Caco-2 (cell line): ENCODE results near the gene WWC2. TPM values are rescaled to one million over a fixed set of nuclear protein-coding genes. Genes with fewer than 3 reads are reported as not detected.

Experiments
- BruUV-seq: library from RNA; stranded (reverse); fragments of 400-500 nt; replicated peaks from 2 replicates; lab custom pipeline; 2021; lab: Mats Ljungman, UMichigan
- CTCF ChIA-PET: fragments of 300-600 bp; sonication (Branson Sonifier 250); formaldehyde crosslinking; loops from one replicate; lab custom pipeline; 2022; ENCODE audit warnings: antibody characterized with exemption; lab: Charles Lee
- POLR2A ChIA-PET: fragments of 300-600 bp; sonication (Branson Sonifier 250); formaldehyde crosslinking; loops from one replicate; lab custom pipeline; 2022; ENCODE audit warnings: antibody characterized with exemption; lab: Charles Lee
- DNase-seq, 2 experiments: peaks; one replicate each; pipeline versions ENCODE4 v3.0.0 to v3.0.0-alpha.2; 2020 to 2022
- H3K27me3 ChIP-seq: replicated peaks from 2 replicates; pipeline ENCODE4 v1.6.0; 2011; ENCODE audit warnings: low read length; ENCODE audit not compliant: control insufficient read depth, insufficient read depth
- H3K36me3 ChIP-seq: 2 replicates; pipeline ENCODE4 v1.5.1; 2011; ENCODE audit warnings: low read length; ENCODE audit not compliant: control insufficient read depth, insufficient read depth
- H3K4me1 ChIP-seq: fragments of 250-450 bp; sonication (Bioruptor Pico); 2 replicates; pipeline ENCODE4 v1.5.1; 2020; ENCODE audit warnings: mild to moderate bottlenecking
- H3K4me3 ChIP-seq: 2 replicates; pipeline ENCODE4 v1.5.1; 2011; ENCODE audit warnings: low read depth, mild to moderate bottlenecking, control low read depth, low read length
- H3K9me3 ChIP-seq: fragments of 250-450 bp; sonication (Bioruptor Pico); 2 replicates; pipeline ENCODE4 v1.5.1; 2020; ENCODE audit warnings: mild to moderate bottlenecking, moderate library complexity
- H3K27ac Mint-ChIP-seq: one replicate; pipeline ENCODE4 v1.8.0; 2022; ENCODE audit warnings: mixed read lengths; ENCODE audit not compliant: unreplicated experiment
- H3K27me3 Mint-ChIP-seq: one replicate; pipeline ENCODE4 v1.8.0; 2022; ENCODE audit warnings: mixed read lengths; ENCODE audit not compliant: insufficient read depth, unreplicated experiment
- H3K36me3 Mint-ChIP-seq: one replicate; pipeline ENCODE4 v1.8.0; 2022; ENCODE audit warnings: mild to moderate bottlenecking, mixed read lengths; ENCODE audit not compliant: insufficient read depth, unreplicated experiment
- H3K4me1 Mint-ChIP-seq: one replicate; pipeline ENCODE4 v1.8.0; 2022; ENCODE audit warnings: low read depth, mixed read lengths; ENCODE audit not compliant: unreplicated experiment
- H3K4me3 Mint-ChIP-seq: one replicate; pipeline ENCODE4 v1.8.0; 2022; ENCODE audit warnings: mild to moderate bottlenecking, moderate library complexity, mixed read lengths; ENCODE audit not compliant: unreplicated experiment
- H3K9me3 Mint-ChIP-seq: one replicate; pipeline ENCODE4 v1.8.0; 2022; ENCODE audit warnings: mixed read lengths; ENCODE audit not compliant: unreplicated experiment
- intact Hi-C: fragments of 100-400 bp; cut with micrococcal nuclease; formaldehyde crosslinking; loops from one replicate; pipeline ENCODE4 v1.10.0; 2022; ENCODE audit not compliant: unreplicated experiment
- total RNA-seq: library from RNA; stranded (reverse); gene quantifications from 2 replicates; pipeline ENCODE4 v1.2.3, GENCODE V29; 2022
- TF ChIP-seq, protein P1 (sequence below), 2 experiments: fragments of 200-600 bp in 1 of 2; IDR thresholded peaks; 1 replicate in 1 of 2; 2 replicates in 1 of 2; pipeline versions ENCODE4 v1.5.1 to v1.8.0; 2011 to 2022; ENCODE audit warnings: antibody characterized with exemption in 1 of 2, control low read depth in 1 of 2, inconsistent platforms in 1 of 2, low read depth in 1 of 2, low read length in 1 of 2, mild to moderate bottlenecking in 1 of 2, moderate library complexity in 1 of 2; ENCODE audit not compliant: insufficient read depth in 1 of 2, severe bottlenecking in 1 of 2, unreplicated experiment in 1 of 2

The WWC2 gene
- total RNA-seq, 1 experiment from 2014 or later: 126 TPM

DNA sequence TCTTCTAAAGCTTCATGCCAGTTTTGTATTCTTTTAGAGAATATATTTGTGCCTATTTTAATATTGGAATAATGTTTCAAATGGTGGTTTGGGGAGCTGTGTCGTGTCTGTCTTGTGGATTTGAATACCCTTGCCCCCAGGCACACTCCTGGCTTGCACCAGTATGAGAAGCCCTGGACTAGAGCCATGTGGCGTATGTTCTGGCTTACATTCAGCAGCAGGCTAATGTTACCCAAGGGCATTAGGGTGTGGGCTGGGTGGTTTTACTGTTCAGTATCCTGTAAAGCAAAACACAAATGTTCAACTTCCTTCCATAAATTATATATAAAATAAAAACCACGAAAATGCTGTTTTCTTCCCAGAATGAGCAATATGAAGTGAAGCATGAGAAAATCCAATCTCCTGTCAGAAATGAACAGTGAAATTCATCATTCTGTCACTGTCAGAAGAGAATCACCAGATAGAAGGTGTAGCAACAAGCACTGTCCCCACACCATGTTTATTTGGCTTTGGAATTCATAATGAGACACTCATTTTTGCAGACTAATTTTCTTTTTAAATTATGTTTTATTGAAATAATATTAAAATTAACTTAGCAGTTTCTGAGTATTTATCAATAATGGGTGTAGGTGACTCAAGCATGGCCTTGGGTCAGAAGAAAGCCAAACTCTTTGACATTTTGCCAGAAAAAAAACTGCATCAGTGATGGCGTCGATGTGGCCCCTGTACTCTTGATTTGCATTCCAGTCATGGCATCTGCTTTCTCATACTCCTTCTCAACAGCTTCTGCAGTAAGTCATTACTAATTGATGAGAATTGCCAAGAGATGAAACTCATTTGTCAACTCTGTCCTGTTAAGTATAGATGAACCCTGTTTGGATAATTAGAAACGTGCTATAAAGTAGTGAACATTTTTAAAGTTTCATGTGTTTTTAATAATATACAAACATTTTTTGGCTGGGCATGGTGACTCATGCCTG, 43.8 kb downstream of the WWC2 start:
- TF ChIP-seq, protein P1, sequence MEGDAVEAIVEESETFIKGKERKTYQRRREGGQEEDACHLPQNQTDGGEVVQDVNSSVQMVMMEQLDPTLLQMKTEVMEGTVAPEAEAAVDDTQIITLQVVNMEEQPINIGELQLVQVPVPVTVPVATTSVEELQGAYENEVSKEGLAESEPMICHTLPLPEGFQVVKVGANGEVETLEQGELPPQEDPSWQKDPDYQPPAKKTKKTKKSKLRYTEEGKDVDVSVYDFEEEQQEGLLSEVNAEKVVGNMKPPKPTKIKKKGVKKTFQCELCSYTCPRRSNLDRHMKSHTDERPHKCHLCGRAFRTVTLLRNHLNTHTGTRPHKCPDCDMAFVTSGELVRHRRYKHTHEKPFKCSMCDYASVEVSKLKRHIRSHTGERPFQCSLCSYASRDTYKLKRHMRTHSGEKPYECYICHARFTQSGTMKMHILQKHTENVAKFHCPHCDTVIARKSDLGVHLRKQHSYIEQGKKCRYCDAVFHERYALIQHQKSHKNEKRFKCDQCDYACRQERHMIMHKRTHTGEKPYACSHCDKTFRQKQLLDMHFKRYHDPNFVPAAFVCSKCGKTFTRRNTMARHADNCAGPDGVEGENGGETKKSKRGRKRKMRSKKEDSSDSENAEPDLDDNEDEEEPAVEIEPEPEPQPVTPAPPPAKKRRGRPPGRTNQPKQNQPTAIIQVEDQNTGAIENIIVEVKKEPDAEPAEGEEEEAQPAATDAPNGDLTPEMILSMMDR (IDR thresholded peaks at IDR 0.05; ENCODE audit: insufficient read depth in 1 of 2, low read depth in 1 of 2, low read length in 1 of 2, severe bottlenecking in 1 of 2, unreplicated experiment in 1 of 2): no peak
- no TSS peak for BruUV-seq
- H3K4me3 Mint-ChIP-seq: no peak overlapping the region
- CTCF ChIA-PET: no interaction called here
- POLR2A ChIA-PET: no interaction called here
- H3K4me1 ChIP-seq: peaks cover 26% of the 10 kb centered on the region
- intact Hi-C loops: loop anchor here (1.0 to 5.0 kb wide), 2 partner anchors 69 to 206 kb away; no protein-coding TSS in a partner anchor
- no peak overlapping the region for H3K4me3 ChIP-seq
- H3K36me3 Mint-ChIP-seq: peaks cover 6% of the 10 kb centered on the region
- H3K9me3 Mint-ChIP-seq: no peaks in the 10 kb centered on the region
- peaks cover 20% of the 10 kb centered on the region for H3K4me1 Mint-ChIP-seq
- no peaks in the 10 kb centered on the region for H3K27me3 Mint-ChIP-seq
- no peaks in the 10 kb centered on the region for H3K27me3 ChIP-seq
- H3K9me3 ChIP-seq: 0 out of 2 replicates have a peak, but pooled peaks cover 2% of the 10 kb centered on the region
- H3K36me3 ChIP-seq: no peaks in the 10 kb centered on the region
- DNase-seq: no peak
- H3K27ac Mint-ChIP-seq: peak overlapping the region; percentile 5

DNA sequence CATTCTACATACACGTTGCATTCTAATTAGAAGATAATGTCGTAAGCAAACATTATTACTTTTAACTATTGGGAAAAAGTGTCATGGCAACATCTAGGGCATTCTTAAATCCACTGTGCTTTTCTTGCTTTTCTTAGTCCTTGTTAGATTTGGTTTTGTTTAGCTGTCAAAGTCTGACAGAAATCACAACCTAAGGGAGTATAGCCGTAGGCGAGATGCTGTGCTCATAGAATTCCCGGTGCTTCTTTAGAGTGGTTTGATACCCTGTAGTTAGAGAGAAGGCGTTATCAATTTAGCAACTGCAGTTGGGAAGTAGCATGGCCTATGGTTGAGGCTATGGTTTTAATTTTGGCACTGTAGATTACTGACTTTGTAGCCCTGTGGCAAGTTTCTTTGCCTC, 45.7 kb downstream of the WWC2 start:
- Mint-ChIP-seq H3K9me3 (no peaks in the 10 kb centered on the region), H3K27me3 (no peaks in the 10 kb centered on the region), H3K4me1 (peaks cover 27% of the 10 kb centered on the region), H3K36me3 (peaks cover 10% of the 10 kb centered on the region), H3K27ac (no peak overlapping the region), H3K4me3 (no peak overlapping the region)
- ChIA-PET CTCF (no interaction called here), POLR2A (no interaction called here)
- H3K4me1 ChIP-seq: peaks cover 26% of the 10 kb centered on the region
- BruUV-seq: no TSS peak
- H3K36me3 ChIP-seq: no peaks in the 10 kb centered on the region
- H3K27me3 ChIP-seq: no peaks in the 10 kb centered on the region
- DNase-seq: no peak
- TF ChIP-seq, protein P1 (IDR thresholded peaks at IDR 0.05; ENCODE audit: insufficient read depth in 1 of 2, low read depth in 1 of 2, low read length in 1 of 2, severe bottlenecking in 1 of 2, unreplicated experiment in 1 of 2): no peak
- intact Hi-C loops: loop anchor here (5.0 kb wide), 1 partner anchor 207 kb away; no protein-coding TSS in a partner anchor
- H3K4me3 ChIP-seq: no peak overlapping the region
- 0 out of 2 replicates have a peak, but pooled peaks cover 2% of the 10 kb centered on the region for H3K9me3 ChIP-seq

DNA sequence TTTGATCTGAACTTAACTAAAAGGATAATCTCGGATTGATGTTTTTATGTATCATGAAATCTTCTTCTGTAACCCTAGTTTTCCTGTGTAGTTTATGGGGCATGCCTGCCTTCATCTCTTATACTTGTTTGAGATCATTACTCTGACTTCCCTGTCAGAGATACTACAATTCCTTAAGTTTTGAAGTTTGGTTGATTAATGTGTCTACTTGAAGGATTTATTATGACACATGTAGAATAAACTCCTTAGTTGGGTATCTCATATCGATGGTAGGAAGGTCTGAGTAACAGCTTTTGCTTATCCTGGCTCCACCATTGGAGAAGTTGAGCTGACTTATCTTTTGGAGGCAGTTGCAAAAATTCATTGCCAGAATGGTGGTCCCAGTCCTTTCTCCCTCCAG, 46.7 kb downstream of the WWC2 start:
- no peaks in the 10 kb centered on the region for H3K27me3 ChIP-seq
- H3K4me3 ChIP-seq: no peak overlapping the region
- H3K27me3 Mint-ChIP-seq: no peaks in the 10 kb centered on the region
- DNase-seq: no peak
- no TSS peak for BruUV-seq
- TF ChIP-seq, protein P1 (IDR thresholded peaks at IDR 0.05; ENCODE audit: insufficient read depth in 1 of 2, low read depth in 1 of 2, low read length in 1 of 2, severe bottlenecking in 1 of 2, unreplicated experiment in 1 of 2): no peak
- intact Hi-C loops: no loop called here
- H3K4me1 ChIP-seq: peaks cover 26% of the 10 kb centered on the region
- H3K36me3 ChIP-seq: no peaks in the 10 kb centered on the region
- H3K4me1 Mint-ChIP-seq: peaks cover 27% of the 10 kb centered on the region
- CTCF ChIA-PET: no interaction called here
- H3K4me3 Mint-ChIP-seq: no peak overlapping the region
- H3K27ac Mint-ChIP-seq: peak overlapping the region; percentile 19
- POLR2A ChIA-PET: no interaction called here
- 0 out of 2 replicates have a peak, but pooled peaks cover 2% of the 10 kb centered on the region for H3K9me3 ChIP-seq
- no peaks in the 10 kb centered on the region for H3K9me3 Mint-ChIP-seq
- peaks cover 13% of the 10 kb centered on the region for H3K36me3 Mint-ChIP-seq
